H1 (cell line): ENCODE results near the gene RPLP2. TPM values are rescaled to one million over a fixed set of nuclear protein-coding genes. Genes with fewer than 3 reads are reported as not detected.

ENCODE experiments used
- CTCF ChIA-PET: fragments of 300-600 bp; sonication (Branson Sonifier 250); formaldehyde crosslinking; loops from one replicate; lab custom pipeline; 2021; ENCODE audit not compliant: partially characterized antibody; lab: Charles Lee
- POLR2A ChIA-PET: fragments of 300-600 bp; sonication (Branson Sonifier 250); formaldehyde crosslinking; loops from one replicate; lab custom pipeline; 2021; ENCODE audit warnings: inconsistent platforms; ENCODE audit not compliant: partially characterized antibody; lab: Charles Lee
- DNase-seq, 2 experiments: peaks; one replicate each; pipeline versions ENCODE4 v3.0.0 to v3.0.0-alpha.2; 2010 to 2022; ENCODE audit warnings: low spot score in 2 of 2, low read depth in 1 of 2, mixed read lengths in 1 of 2
- FAIRE-seq: peaks from 2 replicates; lab custom pipeline; 2011; peaks lifted over from hg19 to GRCh38; lab: Jason Lieb, UNC
- H2AFZ ChIP-seq: 2 replicates; pipeline ENCODE4 v1.8.1; 2012; ENCODE audit warnings: low read length, inconsistent platforms
- H2AK5ac ChIP-seq: 2 replicates; pipeline ENCODE4 v1.6.1; 2013; ENCODE audit warnings: low read depth, low read length
- H2BK120ac ChIP-seq: replicated peaks from 2 replicates; pipeline ENCODE3; 2013; ENCODE audit warnings: low read depth, low read length, inconsistent platforms
- H2BK12ac ChIP-seq: 2 replicates; pipeline ENCODE4 v1.6.1; 2013; ENCODE audit warnings: low read depth, low read length
- H2BK15ac ChIP-seq: 2 replicates; pipeline ENCODE4 v1.6.1; 2013; ENCODE audit warnings: low read length
- H2BK20ac ChIP-seq: 2 replicates; pipeline ENCODE4 v1.6.1; 2013; ENCODE audit warnings: low read length
- H2BK5ac ChIP-seq: 2 replicates; pipeline ENCODE4 v1.6.1; 2013; ENCODE audit warnings: low read depth, low read length
- H3K14ac ChIP-seq: 2 replicates; pipeline ENCODE4 v1.6.1; 2013; ENCODE audit warnings: inconsistent platforms; ENCODE audit not compliant: insufficient read length
- H3K18ac ChIP-seq: 2 replicates; pipeline ENCODE4 v1.6.1; 2013; ENCODE audit warnings: low read length; ENCODE audit errors: extremely low read depth
- H3K23ac ChIP-seq: 2 replicates; pipeline ENCODE4 v1.6.1; 2013; ENCODE audit warnings: inconsistent platforms; ENCODE audit not compliant: insufficient read length
- H3K23me2 ChIP-seq: 2 replicates; pipeline ENCODE4 v1.6.1; 2013; ENCODE audit warnings: low read depth, low read length
- H3K27ac ChIP-seq: 2 replicates; pipeline ENCODE4 v1.6.1; 2011; ENCODE audit warnings: low read depth, low read length, inconsistent platforms
- H3K27me3 ChIP-seq, 4 experiments: replicated peaks in 1 of 4; 1 replicate in 1 of 4; 2 replicates in 3 of 4; pipeline versions ENCODE4 v1.6.1 to v1.8.1; 2011 to 2013; ENCODE audit warnings: low read length in 3 of 4, mild to moderate bottlenecking in 3 of 4, inconsistent platforms in 2 of 4, mixed read lengths in 2 of 4, moderate library complexity in 1 of 4; ENCODE audit not compliant: control insufficient read depth in 3 of 4, insufficient read depth in 3 of 4; ENCODE audit errors: extremely low read depth in 1 of 4
- H3K36me3 ChIP-seq, 4 experiments: 2 replicates each; pipeline versions ENCODE4 v1.6.1 to v1.8.1; 2011 to 2013; ENCODE audit warnings: mild to moderate bottlenecking in 4 of 4, low read length in 3 of 4, moderate library complexity in 2 of 4, control low read depth in 1 of 4, inconsistent platforms in 1 of 4; ENCODE audit not compliant: insufficient read depth in 4 of 4, control insufficient read depth in 2 of 4
- H3K4ac ChIP-seq: replicated peaks from 2 replicates; pipeline ENCODE3; 2013; ENCODE audit warnings: low read length, low read depth, mixed read lengths, inconsistent platforms; ENCODE audit not compliant: insufficient read length
- H3K4me1 ChIP-seq, 4 experiments: replicated peaks in 1 of 4; 1 replicate in 1 of 4; 2 replicates in 3 of 4; pipeline versions ENCODE4 v1.6.1 to v1.8.1; 2011 to 2013; ENCODE audit warnings: low read length in 3 of 4, inconsistent platforms in 2 of 4, mixed read lengths in 1 of 4; ENCODE audit not compliant: insufficient read depth in 4 of 4, control insufficient read depth in 3 of 4
- H3K4me2 ChIP-seq, 2 experiments: 2 replicates each; pipeline versions ENCODE4 v1.6.1 to v1.8.1; 2011 to 2013; ENCODE audit warnings: low read depth in 2 of 2, low read length in 2 of 2, control low read depth in 1 of 2, inconsistent platforms in 1 of 2, mild to moderate bottlenecking in 1 of 2; ENCODE audit not compliant: insufficient read depth in 1 of 2
- H3K4me3 ChIP-seq, 4 experiments: fragments of 200-600, 300-600 bp in 1 of 4; sonication (generic), shearing (Covaris generic), sonication (Bioruptor Twin) in 1 of 4; 2 replicates each; pipeline versions ENCODE4 v1.5.1 to v1.8.1; 2011 to 2016; ENCODE audit warnings: low read length in 4 of 4, low read depth in 3 of 4, control low read depth in 2 of 4, inconsistent platforms in 2 of 4, mild to moderate bottlenecking in 2 of 4, mixed read lengths in 1 of 4, moderate library complexity in 1 of 4; ENCODE audit not compliant: insufficient read depth in 2 of 4; ENCODE audit errors: extremely low read depth in 1 of 4
- H3K56ac ChIP-seq: replicated peaks from 2 replicates; pipeline ENCODE3; 2013; ENCODE audit warnings: low read depth, mild to moderate bottlenecking, mixed read lengths, low read length, inconsistent platforms; ENCODE audit not compliant: insufficient read length
- H3K79me1 ChIP-seq: 2 replicates; pipeline ENCODE4 v1.6.1; 2013; ENCODE audit warnings: low read depth, low read length, control low read depth
- H3K79me2 ChIP-seq, 2 experiments: 2 replicates each; pipeline versions ENCODE4 v1.6.1 to v1.8.1; 2012 to 2013; ENCODE audit warnings: low read length in 2 of 2, mild to moderate bottlenecking in 2 of 2, inconsistent platforms in 1 of 2; ENCODE audit not compliant: insufficient read depth in 2 of 2, control insufficient read depth in 1 of 2
- H3K9ac ChIP-seq, 4 experiments: replicated peaks in 1 of 4; 1 replicate in 1 of 4; 2 replicates in 3 of 4; pipeline versions ENCODE4 v1.6.1 to v1.8.1; 2011 to 2013; ENCODE audit warnings: low read depth in 3 of 4, low read length in 3 of 4, control low read depth in 2 of 4, mild to moderate bottlenecking in 2 of 4, moderate library complexity in 2 of 4, inconsistent platforms in 1 of 4; ENCODE audit errors: extremely low read depth in 1 of 4
- H3K9me3 ChIP-seq, 2 experiments: 2 replicates each; pipeline versions ENCODE4 v1.6.1 to v1.8.1; 2012 to 2013; ENCODE audit warnings: mild to moderate bottlenecking in 2 of 2, moderate library complexity in 2 of 2, control low read depth in 1 of 2, inconsistent platforms in 1 of 2, low read depth in 1 of 2, low read length in 1 of 2, mixed read lengths in 1 of 2; ENCODE audit not compliant: insufficient read depth in 2 of 2
- H4K20me1 ChIP-seq, 2 experiments: replicated peaks in 1 of 2; 2 replicates each; pipeline versions ENCODE3 to v1.8.1; 2011 to 2013; ENCODE audit warnings: inconsistent platforms in 2 of 2, low read length in 2 of 2, mild to moderate bottlenecking in 1 of 2; ENCODE audit not compliant: insufficient read depth in 2 of 2, control insufficient read depth in 1 of 2
- H4K5ac ChIP-seq: 2 replicates; pipeline ENCODE4 v1.6.1; 2013; ENCODE audit warnings: low read length, low read depth, mixed read lengths, inconsistent platforms; ENCODE audit not compliant: insufficient read length
- H4K8ac ChIP-seq: 2 replicates; pipeline ENCODE4 v1.8.0; 2013; ENCODE audit warnings: mild to moderate bottlenecking, moderate library complexity, low read length, inconsistent platforms; ENCODE audit not compliant: insufficient read depth; ENCODE audit errors: extremely low read depth
- H4K91ac ChIP-seq: replicated peaks from 2 replicates; pipeline ENCODE3; 2013; ENCODE audit warnings: low read length, mixed read lengths, inconsistent platforms; ENCODE audit not compliant: insufficient read length
- BRCA1 ChIP-seq: IDR thresholded peaks from 2 replicates; pipeline ENCODE4 v1.6.1; 2012; ENCODE audit warnings: low read depth, low read length, improper control_type of control experiment
- EZH2 ChIP-seq: fragments of 200-600 bp; sonication (generic); IDR thresholded peaks from 2 replicates; pipeline ENCODE4 v1.7.1; 2012; ENCODE audit warnings: low read depth, mild to moderate bottlenecking, moderate library complexity, low read length, inconsistent platforms; ENCODE audit not compliant: severe bottlenecking
- KDM4A ChIP-seq: IDR thresholded peaks from one replicate; pipeline ENCODE4 v1.7.1; 2012; ENCODE audit warnings: low read depth, mild to moderate bottlenecking, moderate library complexity, low read length, inconsistent platforms; ENCODE audit not compliant: severe bottlenecking
- NANOG ChIP-seq: IDR thresholded peaks from 2 replicates; pipeline ENCODE4 v1.6.1; 2011; ENCODE audit warnings: low read length, low read depth, mild to moderate bottlenecking, inconsistent platforms; ENCODE audit not compliant: insufficient read depth, poor library complexity, severe bottlenecking
- NRF1 ChIP-seq: IDR thresholded peaks from 2 replicates; pipeline ENCODE4 v1.6.1; 2011; ENCODE audit warnings: mild to moderate bottlenecking, low read depth, low read length, improper control_type of control experiment
- POLR2A ChIP-seq, 2 experiments: IDR thresholded peaks; 1 replicate in 1 of 2; 2 replicates in 1 of 2; pipeline ENCODE4 v1.6.1; 2011; ENCODE audit warnings: low read depth in 2 of 2, low read length in 2 of 2, mild to moderate bottlenecking in 2 of 2; ENCODE audit errors: control extremely low read depth in 1 of 2
- RXRA ChIP-seq: IDR thresholded peaks from 2 replicates; pipeline ENCODE4 v1.6.1; 2011; ENCODE audit warnings: low read depth, mild to moderate bottlenecking, low read length, moderate library complexity; ENCODE audit not compliant: insufficient read depth
- SIX5 ChIP-seq: IDR thresholded peaks from 2 replicates; pipeline ENCODE4 v1.6.1; 2011; ENCODE audit warnings: mild to moderate bottlenecking, low read depth, low read length
- SP1 ChIP-seq: IDR thresholded peaks from 2 replicates; pipeline ENCODE4 v1.6.1; 2011; ENCODE audit warnings: low read depth, low read length
- TAF7 ChIP-seq: optimal IDR thresholded peaks from 2 replicates; pipeline ENCODE3; 2011; ENCODE audit warnings: low read depth, mild to moderate bottlenecking, inconsistent platforms, low read length, moderate library complexity, borderline replicate concordance
- ZNF274 ChIP-seq: IDR thresholded peaks from 2 replicates; pipeline ENCODE4 v1.7.0; 2012; ENCODE audit warnings: low read length, borderline replicate concordance; ENCODE audit errors: extremely low read depth
- WGBS, 2 experiments: shearing (Covaris generic) in 1 of 2; methylation state at CpG; one replicate each; pipeline versions ENCODE4 v1.1.6 to v1.1.7; 2013 to 2015; ENCODE audit warnings: low lambda C conversion rate in 2 of 2, mixed read lengths in 2 of 2, inconsistent platforms in 1 of 2, low coverage in 1 of 2, missing lambda C conversion rate in 1 of 2; ENCODE audit not compliant: insufficient replicate concordance in 2 of 2, insufficient coverage in 1 of 2, insufficient read length in 1 of 2; ENCODE audit errors: extremely low coverage in 1 of 2, missing lambda C conversion rate in 1 of 2; 5-methylcytosine and 5-hydroxymethylcytosine counted together
- polyA plus RNA-seq, 7 experiments: library from polyadenylated mRNA; depleted of rRNA in 3 of 7; stranded (reverse) in 5 of 7; unstranded in 2 of 7; fragments of >200 nt in 5 of 7; fragments of 200-250 nt in 2 of 7; gene quantifications; 1 replicate in 5 of 7; 2 replicates in 1 of 7; 4 replicates in 1 of 7; pipeline versions ENCODE4 v1.2.1 to v1.2.3, GENCODE V29; 2011 to 2013; ENCODE audit warnings: missing spikeins in 2 of 7, mixed read lengths in 2 of 7
- total RNA-seq: library from RNA; stranded (reverse); fragmentation: NEBNext Ultra II Directional; extraction: Animal tissue kit (Norgen Biotek cat#: 25700); gene quantifications from 2 replicates; pipeline ENCODE4 v1.2.1, GENCODE V29; 2021

Gene RPLP2
- total and polyA plus RNA-seq, 2 of the 8 experiments (the other 6 are each of a cell fraction or from before 2014, with no cell fraction given), result 1,789 to 2,106 TPM

DNA sequence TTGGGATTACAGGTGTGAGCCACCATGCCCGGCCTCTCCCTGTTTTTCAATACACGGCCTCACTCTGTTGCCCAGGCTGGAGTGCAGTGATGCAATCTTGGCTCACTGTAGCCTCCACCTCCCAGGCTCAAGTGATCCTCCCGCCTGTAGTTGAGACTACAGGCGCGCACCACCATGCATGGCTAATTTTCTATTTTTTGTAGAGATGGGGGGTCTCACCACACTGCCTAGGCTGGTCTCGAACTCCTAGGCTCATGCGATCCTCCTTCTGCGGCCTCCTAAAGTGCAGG is 44.0 kb upstream of the RPLP2 start:
- no peak overlapping the region for H3K56ac ChIP-seq
- no peak overlapping the region for H2BK12ac ChIP-seq
- no peak overlapping the region for H2BK5ac ChIP-seq
- peaks cover 7% of the 10 kb centered on the region; the same call in 1 of the 2 replicates for H3K79me1 ChIP-seq
- ChIA-PET CTCF (interaction anchor here (0.7 to 26.9 kb wide), 11 partner anchors 9 to 127 kb away, joined by 3 to 395 read pairs (median 4); no protein-coding TSS in a partner anchor), POLR2A (interaction anchor here (0.8 to 35.3 kb wide), 11 partner anchors 1 to 204 kb away, joined by 3 to 636 read pairs (median 3); partner anchors contain the start of genes DEAF1, DRD4, GATD1 and TALDO1)
- 93% methylated on average over 8 of the region's 8 CpGs; no CpG with 5 or more reads in 1 of the 2 experiments for WGBS, 2 experiments
- H3K4ac ChIP-seq, result no peak overlapping the region
- no peak overlapping the region for H3K14ac ChIP-seq
- no peak overlapping the region for H2AK5ac ChIP-seq
- H2BK120ac ChIP-seq, result no peak overlapping the region
- no peaks in the 10 kb centered on the region for H3K23me2 ChIP-seq
- peaks cover 0 to 12% (median 7%) of the 10 kb centered on the region in 4 experiments; a peak in 6 of 7 replicates for H3K4me1 ChIP-seq
- H4K20me1 ChIP-seq, result peaks cover 13 to 33% of the 10 kb centered on the region in 2 experiments
- no peak overlapping the region for H3K23ac ChIP-seq
- H4K5ac ChIP-seq, result no peak overlapping the region
- DNase-seq, result no peak
- no peak for FAIRE-seq
- no peak overlapping the region for H3K9ac ChIP-seq
- no peak overlapping the region for H2BK15ac ChIP-seq
- no peak overlapping the region for H4K8ac ChIP-seq
- H3K36me3 ChIP-seq, result peaks cover 22 to 59% (median 32%) of the 10 kb centered on the region in 4 experiments
- no peak overlapping the region for H4K91ac ChIP-seq
- no peak overlapping the region for H3K18ac ChIP-seq
- no peak overlapping the region for H3K27ac ChIP-seq
- no peak overlapping the region for H2BK20ac ChIP-seq
- H3K27me3 ChIP-seq, result no peaks in the 10 kb centered on the region
- H3K9me3 ChIP-seq, result no peaks in the 10 kb centered on the region
- no peak overlapping the region for H3K4me3 ChIP-seq
- no peak overlapping the region for H2AFZ ChIP-seq
- H3K79me2 ChIP-seq, result no peaks in the 10 kb centered on the region
- H3K4me2 ChIP-seq, result no peak overlapping the region
- TF ChIP-seq RXRA, result no peak
- no peak for TF ChIP-seq KDM4A
- no peak for TF ChIP-seq ZNF274
- TF ChIP-seq BRCA1, result no peak
- no peak for TF ChIP-seq SIX5
- TF ChIP-seq NANOG, result no peak
- TF ChIP-seq NRF1, result no peak
- TF ChIP-seq EZH2, result no peak
- no peak for TF ChIP-seq SP1
- no peak for TF ChIP-seq POLR2A (IDR thresholded peaks at IDR 0.05; ENCODE audit: control extremely low read depth in 1 of 2, low read depth in 2 of 2, low read length in 2 of 2)
- no peak for TF ChIP-seq TAF7
